GM12878 (cell line): ENCODE data around the gene IL18RAP. TPM values are rescaled to one million over a fixed set of nuclear protein-coding genes. Genes with fewer than 3 reads are reported as not detected.

Experiments
- ATAC-seq: fragments of 200-7000 bp; cut with Tn5 transposase; 3 replicates; pipeline ENCODE4 v1.9.1; 2020; ENCODE audit warnings: mild to moderate bottlenecking, moderate library complexity
- BruUV-seq: library from RNA; stranded (reverse); fragments of 400-500 nt; replicated peaks from 2 replicates; lab custom pipeline; 2021; lab: Mats Ljungman, UMichigan
- CTCF ChIA-PET: fragments of 300-600 bp; sonication (Branson Sonifier 250); formaldehyde crosslinking; extraction: SDS; loops from one replicate; lab custom pipeline; 2021; ENCODE audit warnings: inconsistent platforms; lab: Yijun Ruan, JAX
- POLR2A ChIA-PET: fragments of 350-600 bp; formaldehyde crosslinking; extraction: SDS; loops from one replicate; lab custom pipeline; 2021; ENCODE audit warnings: inconsistent platforms; lab: Charles Lee
- RAD21 ChIA-PET: fragments of 300-600 bp; sonication (Branson Sonifier 250); formaldehyde crosslinking; loops from one replicate; lab custom pipeline; 2023; ENCODE audit warnings: antibody characterized with exemption; ENCODE audit not compliant: unreplicated experiment; lab: Charles Lee
- SMC1A ChIA-PET: fragments of 300-600 bp; sonication (Branson Sonifier 250); formaldehyde crosslinking; loops from one replicate; lab custom pipeline; 2023; ENCODE audit not compliant: unreplicated experiment, uncharacterized antibody; lab: Charles Lee
- DNase-seq: peaks from one replicate; pipeline ENCODE4 v3.0.0-alpha.2; 2011; ENCODE audit warnings: low read depth, low spot score
- FAIRE-seq: peaks from 3 replicates; lab custom pipeline; 2011; peaks lifted over from hg19 to GRCh38; lab: Jason Lieb, UNC
- H2AFZ ChIP-seq: 2 replicates; pipeline ENCODE4 v1.6.0; 2011; ENCODE audit warnings: low read depth, low read length, control low read depth; ENCODE audit not compliant: control insufficient read depth
- H3K27ac ChIP-seq: 2 replicates; pipeline ENCODE4 v1.5.1; 2011; ENCODE audit warnings: control low read depth; ENCODE audit not compliant: control insufficient read depth, insufficient read depth
- H3K27me3 ChIP-seq, 2 experiments: replicated peaks in 1 of 2; 2 replicates each; pipeline versions ENCODE4 v1.6.0 to v1.6.1; 2011; ENCODE audit warnings: low read length in 1 of 2; ENCODE audit not compliant: control insufficient read depth in 2 of 2, insufficient read depth in 2 of 2
- H3K36me3 ChIP-seq, 2 experiments: 2 replicates each; pipeline ENCODE4 v1.5.1; 2011; ENCODE audit warnings: low read length in 1 of 2; ENCODE audit not compliant: control insufficient read depth in 2 of 2, insufficient read depth in 2 of 2
- H3K4me1 ChIP-seq: 2 replicates; pipeline ENCODE4 v1.6.1; 2011; ENCODE audit warnings: mild to moderate bottlenecking, low read length, moderate library complexity, mixed read lengths; ENCODE audit not compliant: control insufficient read depth, insufficient read depth
- H3K4me2 ChIP-seq: 2 replicates; pipeline ENCODE4 v1.6.0; 2011; ENCODE audit warnings: control low read depth; ENCODE audit not compliant: control insufficient read depth, insufficient read depth
- H3K4me3 ChIP-seq: fragments of 200-600 bp; sonication (generic); 2 replicates; pipeline ENCODE4 v1.5.1; 2016
- H3K79me2 ChIP-seq: 2 replicates; pipeline ENCODE4 v1.6.0; 2011; ENCODE audit warnings: low read length; ENCODE audit not compliant: control insufficient read depth, insufficient read depth
- H3K9ac ChIP-seq: 2 replicates; pipeline ENCODE4 v1.8.0; 2011; ENCODE audit warnings: low read length, control low read depth, mixed read lengths; ENCODE audit not compliant: control insufficient read depth, insufficient read depth
- H3K9me3 ChIP-seq: replicated peaks from 3 replicates; pipeline ENCODE4 v1.5.1; 2011; ENCODE audit warnings: mild to moderate bottlenecking, low read length; ENCODE audit not compliant: control insufficient read depth, insufficient read depth
- H4K20me1 ChIP-seq: 2 replicates; pipeline ENCODE4 v1.6.0; 2011; ENCODE audit not compliant: control insufficient read depth, insufficient read depth
- ATF7 ChIP-seq: fragments of 450-650 bp; IDR thresholded peaks from 2 replicates; pipeline ENCODE4 v1.6.1; 2016; ENCODE audit warnings: low read depth, mild to moderate bottlenecking
- CHD2 ChIP-seq: IDR thresholded peaks from 2 replicates; pipeline ENCODE4 v1.6.1; 2011; ENCODE audit warnings: low read depth, low read length, improper control_type of control experiment, borderline replicate concordance
- CREB1 ChIP-seq: IDR thresholded peaks from 2 replicates; pipeline ENCODE4 v1.6.1; 2012; ENCODE audit warnings: low read depth, mild to moderate bottlenecking, inconsistent platforms
- EGR1 ChIP-seq, 2 experiments: IDR thresholded peaks; 1 replicate in 1 of 2; 2 replicates in 1 of 2; pipeline ENCODE4 v1.6.1; 2011 to 2012; ENCODE audit warnings: low read depth in 2 of 2, low read length in 2 of 2, borderline replicate concordance in 1 of 2, mild to moderate bottlenecking in 1 of 2, moderate library complexity in 1 of 2
- GATAD2B ChIP-seq: fragments of 450-650 bp; conservative IDR thresholded peaks from 2 replicates; pipeline ENCODE4 v1.6.1; 2017; ENCODE audit warnings: low read depth, mild to moderate bottlenecking, moderate library complexity
- HDAC6 ChIP-seq: fragments of 200-600 bp; sonication (generic); IDR thresholded peaks from one replicate; pipeline ENCODE4 v1.8.0; 2017; ENCODE audit warnings: antibody characterized with exemption; ENCODE audit not compliant: unreplicated experiment
- IKZF2 ChIP-seq, 2 experiments: fragments of 450-650 bp; IDR thresholded peaks; 2 replicates each; pipeline ENCODE4 v1.6.1; 2017; ENCODE audit warnings: mild to moderate bottlenecking in 2 of 2, moderate library complexity in 2 of 2
- MTA3 ChIP-seq: IDR thresholded peaks from 2 replicates; pipeline ENCODE4 v1.6.1; 2012; ENCODE audit warnings: low read length, inconsistent platforms, borderline replicate concordance
- MYC ChIP-seq: IDR thresholded peaks from 2 replicates; pipeline ENCODE4 v1.6.1; 2011; ENCODE audit warnings: mild to moderate bottlenecking, low read length, moderate library complexity, inconsistent platforms; ENCODE audit not compliant: insufficient read depth, insufficient replicate concordance, insufficient read length, severe bottlenecking
- RAD21 ChIP-seq: IDR thresholded peaks from 2 replicates; pipeline ENCODE4 v1.6.1; 2011; ENCODE audit warnings: mild to moderate bottlenecking, low read depth, low read length, moderate library complexity; ENCODE audit not compliant: insufficient read depth
- RBBP5 ChIP-seq: fragments of 200-600 bp; sonication (generic); conservative IDR thresholded peaks from 2 replicates; pipeline ENCODE4 v1.6.1; 2016
- RFX5 ChIP-seq: IDR thresholded peaks from 2 replicates; pipeline ENCODE4 v1.6.1; 2011; ENCODE audit warnings: low read depth, low read length, improper control_type of control experiment
- TCF7 ChIP-seq: IDR thresholded peaks from 2 replicates; pipeline ENCODE4 v1.6.1; 2014; ENCODE audit warnings: antibody characterized with exemption, borderline replicate concordance
- ZNF24 ChIP-seq: fragments of 450-650 bp; IDR thresholded peaks from 2 replicates; pipeline ENCODE4 v1.6.1; 2017; ENCODE audit warnings: antibody characterized with exemption, mild to moderate bottlenecking
- ZZZ3 ChIP-seq: IDR thresholded peaks from 2 replicates; pipeline ENCODE4 v1.6.1; 2011; ENCODE audit warnings: low read depth; ENCODE audit not compliant: control insufficient read depth, insufficient read length
- WGBS: methylation state at CpG from one replicate; pipeline ENCODE4 v1.1.6; 2016; ENCODE audit warnings: low lambda C conversion rate; ENCODE audit not compliant: insufficient replicate concordance, insufficient coverage; ENCODE audit errors: missing lambda C conversion rate; 5-methylcytosine and 5-hydroxymethylcytosine counted together
- in situ Hi-C: fragments of 300-500 bp; cut with MboI; formaldehyde crosslinking; loops from 9 replicates; pipeline ENCODE4 v1.14.3; 2018; ENCODE audit warnings: mixed read lengths
- intact Hi-C: fragments of 100-400 bp; cut with micrococcal nuclease; formaldehyde crosslinking; loops from one replicate; pipeline ENCODE4 v1.14.2; 2022; ENCODE audit not compliant: unreplicated experiment
- polyA plus RNA-seq, 11 experiments: library from polyadenylated mRNA; depleted of rRNA in 4 of 11; unstranded in 6 of 11; stranded (reverse) in 5 of 11; fragments of >200 nt; fragmentation: Nextera tagmentation in 4 of 11; fragmentation: Illumina TruSeq in 1 of 11; extraction: Ambion mirVana in 4 of 11; extraction: Trizol in 1 of 11; gene quantifications; 1 replicate in 1 of 11; 2 replicates in 10 of 11; pipeline versions ENCODE4 v1.2.1 to v1.2.3, GENCODE V29; 2011 to 2016; ENCODE audit warnings: inconsistent platforms in 2 of 11, missing spikeins in 2 of 11, low read depth in 1 of 11
- total RNA-seq, 4 experiments: library from RNA; depleted of rRNA in 3 of 4; stranded (reverse); fragments of >200 nt in 3 of 4; fragmentation: Illumina TruSeq in 1 of 4; extraction: Trizol in 1 of 4; gene quantifications; 2 replicates each; pipeline versions ENCODE4 v1.2.1 to v1.2.3, GENCODE V29; 2013 to 2021
- TF ChIP-seq, protein P1 (sequence below): fragments of 450-650 bp; IDR thresholded peaks from 2 replicates; pipeline ENCODE4 v1.6.1; 2017; ENCODE audit warnings: mild to moderate bottlenecking
- TF ChIP-seq, protein P2 (sequence below): fragments of 450-650 bp; IDR thresholded peaks from 2 replicates; pipeline ENCODE4 v1.6.1; 2018; ENCODE audit warnings: borderline replicate concordance, mild to moderate bottlenecking; ENCODE audit not compliant: partially characterized antibody
- TF ChIP-seq, protein P3 (sequence below): IDR thresholded peaks from 2 replicates; pipeline ENCODE4 v1.6.1; 2012; ENCODE audit warnings: low read depth, low read length, improper control_type of control experiment
- TF ChIP-seq, protein P4 (sequence below): IDR thresholded peaks from 2 replicates; pipeline ENCODE4 v1.6.1; 2011; ENCODE audit warnings: low read depth, low read length, improper control_type of control experiment, borderline replicate concordance

Gene IL18RAP
- total and polyA plus RNA-seq, 10 of the 15 experiments (the other 5 are each of a cell fraction or from before 2014, with no cell fraction given) = 0.37 to 1.6 (median 0.75) TPM; not detected in 1

GRCh38 chr2:102438578-102438977 is 15.6 kb downstream of the IL18RAP start:
- BruUV-seq = no TSS peak
- ATAC-seq (no peak), DNase-seq (no peak), FAIRE-seq (no peak)
- H4K20me1 ChIP-seq = no peaks in the 10 kb centered on the region
- POLR2A ChIA-PET = no interaction called here
- no peaks in the 10 kb centered on the region for H3K27me3 ChIP-seq
- no peak overlapping the region for H3K27ac ChIP-seq
- H3K4me2 ChIP-seq = no peak overlapping the region
- no peaks in the 10 kb centered on the region for H3K36me3 ChIP-seq
- WGBS = 71% methylated on average over 2 of the region's 2 CpGs
- H3K4me1 ChIP-seq = peaks cover 24% of the 10 kb centered on the region
- SMC1A ChIA-PET = interaction anchor here (1.1 to 5.0 kb wide), 4 partner anchors 13 to 198 kb away, joined by 3 to 24 read pairs (median 4); no protein-coding TSS in a partner anchor
- H3K9ac ChIP-seq = no peak overlapping the region
- H3K9me3 ChIP-seq = no peaks in the 10 kb centered on the region
- in situ Hi-C loops (no loop called here), intact Hi-C loops (loop anchor here (5.0 kb wide), 1 partner anchor 356 kb away; no protein-coding TSS in a partner anchor)
- RAD21 ChIA-PET = interaction anchor here (2.2 to 3.1 kb wide), 3 partner anchors 10 to 198 kb away, joined by 5 to 15 read pairs (median 6); no protein-coding TSS in a partner anchor
- CTCF ChIA-PET = interaction anchor here (1.1 to 5.8 kb wide), 5 partner anchors 9 to 419 kb away, joined by 3 to 34 read pairs (median 4); no protein-coding TSS in a partner anchor
- H3K4me3 ChIP-seq = no peak overlapping the region
- H2AFZ ChIP-seq = no peak overlapping the region
- no peaks in the 10 kb centered on the region for H3K79me2 ChIP-seq
- TF ChIP-seq CREB1 (no peak), IKZF2 (IDR thresholded peaks at IDR 0.05) (no peak), RFX5 (no peak), TCF7 (no peak), CHD2 (no peak), ATF7 (no peak), HDAC6 (no peak), MYC (no peak), ZZZ3 (no peak), RBBP5 (no peak), GATAD2B (no peak), EGR1 (IDR thresholded peaks at IDR 0.05; ENCODE audit: borderline replicate concordance in 1 of 2, low read depth in 2 of 2, low read length in 2 of 2) (no peak), MTA3 (no peak), RAD21 (no peak), ZNF24 (no peak)
- TF ChIP-seq, protein P1, sequence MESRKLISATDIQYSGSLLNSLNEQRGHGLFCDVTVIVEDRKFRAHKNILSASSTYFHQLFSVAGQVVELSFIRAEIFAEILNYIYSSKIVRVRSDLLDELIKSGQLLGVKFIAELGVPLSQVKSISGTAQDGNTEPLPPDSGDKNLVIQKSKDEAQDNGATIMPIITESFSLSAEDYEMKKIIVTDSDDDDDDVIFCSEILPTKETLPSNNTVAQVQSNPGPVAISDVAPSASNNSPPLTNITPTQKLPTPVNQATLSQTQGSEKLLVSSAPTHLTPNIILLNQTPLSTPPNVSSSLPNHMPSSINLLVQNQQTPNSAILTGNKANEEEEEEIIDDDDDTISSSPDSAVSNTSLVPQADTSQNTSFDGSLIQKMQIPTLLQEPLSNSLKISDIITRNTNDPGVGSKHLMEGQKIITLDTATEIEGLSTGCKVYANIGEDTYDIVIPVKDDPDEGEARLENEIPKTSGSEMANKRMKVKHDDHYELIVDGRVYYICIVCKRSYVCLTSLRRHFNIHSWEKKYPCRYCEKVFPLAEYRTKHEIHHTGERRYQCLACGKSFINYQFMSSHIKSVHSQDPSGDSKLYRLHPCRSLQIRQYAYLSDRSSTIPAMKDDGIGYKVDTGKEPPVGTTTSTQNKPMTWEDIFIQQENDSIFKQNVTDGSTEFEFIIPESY = no peak
- TF ChIP-seq, protein P2, sequence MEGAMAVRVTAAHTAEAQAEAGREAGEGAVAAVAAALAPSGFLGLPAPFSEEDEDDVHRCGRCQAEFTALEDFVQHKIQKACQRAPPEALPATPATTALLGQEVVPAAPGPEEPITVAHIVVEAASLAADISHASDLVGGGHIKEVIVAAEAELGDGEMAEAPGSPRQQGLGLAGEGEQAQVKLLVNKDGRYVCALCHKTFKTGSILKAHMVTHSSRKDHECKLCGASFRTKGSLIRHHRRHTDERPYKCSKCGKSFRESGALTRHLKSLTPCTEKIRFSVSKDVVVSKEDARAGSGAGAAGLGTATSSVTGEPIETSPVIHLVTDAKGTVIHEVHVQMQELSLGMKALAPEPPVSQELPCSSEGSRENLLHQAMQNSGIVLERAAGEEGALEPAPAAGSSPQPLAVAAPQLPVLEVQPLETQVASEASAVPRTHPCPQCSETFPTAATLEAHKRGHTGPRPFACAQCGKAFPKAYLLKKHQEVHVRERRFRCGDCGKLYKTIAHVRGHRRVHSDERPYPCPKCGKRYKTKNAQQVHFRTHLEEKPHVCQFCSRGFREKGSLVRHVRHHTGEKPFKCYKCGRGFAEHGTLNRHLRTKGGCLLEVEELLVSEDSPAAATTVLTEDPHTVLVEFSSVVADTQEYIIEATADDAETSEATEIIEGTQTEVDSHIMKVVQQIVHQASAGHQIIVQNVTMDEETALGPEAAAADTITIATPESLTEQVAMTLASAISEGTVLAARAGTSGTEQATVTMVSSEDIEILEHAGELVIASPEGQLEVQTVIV = no peak
- TF ChIP-seq, protein P3, sequence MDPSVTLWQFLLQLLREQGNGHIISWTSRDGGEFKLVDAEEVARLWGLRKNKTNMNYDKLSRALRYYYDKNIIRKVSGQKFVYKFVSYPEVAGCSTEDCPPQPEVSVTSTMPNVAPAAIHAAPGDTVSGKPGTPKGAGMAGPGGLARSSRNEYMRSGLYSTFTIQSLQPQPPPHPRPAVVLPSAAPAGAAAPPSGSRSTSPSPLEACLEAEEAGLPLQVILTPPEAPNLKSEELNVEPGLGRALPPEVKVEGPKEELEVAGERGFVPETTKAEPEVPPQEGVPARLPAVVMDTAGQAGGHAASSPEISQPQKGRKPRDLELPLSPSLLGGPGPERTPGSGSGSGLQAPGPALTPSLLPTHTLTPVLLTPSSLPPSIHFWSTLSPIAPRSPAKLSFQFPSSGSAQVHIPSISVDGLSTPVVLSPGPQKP = no peak
- TF ChIP-seq, protein P4, sequence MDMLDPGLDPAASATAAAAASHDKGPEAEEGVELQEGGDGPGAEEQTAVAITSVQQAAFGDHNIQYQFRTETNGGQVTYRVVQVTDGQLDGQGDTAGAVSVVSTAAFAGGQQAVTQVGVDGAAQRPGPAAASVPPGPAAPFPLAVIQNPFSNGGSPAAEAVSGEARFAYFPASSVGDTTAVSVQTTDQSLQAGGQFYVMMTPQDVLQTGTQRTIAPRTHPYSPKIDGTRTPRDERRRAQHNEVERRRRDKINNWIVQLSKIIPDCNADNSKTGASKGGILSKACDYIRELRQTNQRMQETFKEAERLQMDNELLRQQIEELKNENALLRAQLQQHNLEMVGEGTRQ = no peak
